Measurements from ENCODE around the gene NPHP4. TPM values are rescaled to one million over a fixed set of nuclear protein-coding genes. Genes with fewer than 3 reads are reported as not detected.

The NPHP4 gene
- total and polyA plus RNA-seq, 2 donors (not counting 3 experiments of a cell fraction or from before 2014, with no cell fraction given) = 4.4 to 11.7 TPM

GRCh38 chr1:5983361-5984103 is 8.7 kb downstream of the NPHP4 start:
- FAIRE-seq = no peak

More at GRCh38 chr1:5983361-5984103, 8.7 kb downstream of the NPHP4 start:
- no peak overlapping the region for H3K9ac ChIP-seq (replicated peaks; ENCODE audit: extremely low read depth, insufficient read depth, low read length)
- H3K4me3 ChIP-seq (replicated peaks in 1 of 3; ENCODE audit: insufficient read depth in 1 of 3, low read depth in 1 of 3, low read length in 3 of 3) = no peak overlapping the region
- H4K20me1 ChIP-seq (replicated peaks; ENCODE audit: control insufficient read depth, extremely low read depth, insufficient read depth, low read length) = no peaks in the 10 kb centered on the region
- no TSS peak for BruUV-seq (replicated peaks)
- no peak overlapping the region for H3K27ac ChIP-seq (ENCODE audit: insufficient read depth, low read depth, low read length)
- intact Hi-C loops (cut with micrococcal nuclease) = no loop called here
- ChIA-PET POLR2A (no interaction called here), CTCF (no interaction called here)
- dilution Hi-C loops (cut with MboI; ENCODE audit: extremely low pct_ligation_motif_present, low sequenced_read_pairs) = no loop called here
- no peaks in the 10 kb centered on the region for H3K9me1 ChIP-seq (replicated peaks; ENCODE audit: control insufficient read depth, extremely low read depth, insufficient read depth, low read length)
- H3K27me3 ChIP-seq (ENCODE audit: control insufficient read depth in 2 of 2, insufficient read depth in 2 of 2, low read length in 2 of 2) = no peaks in the 10 kb centered on the region
- H3K36me3 ChIP-seq (ENCODE audit: control insufficient read depth in 2 of 2, extremely low read depth in 1 of 2, insufficient read depth in 2 of 2, low read length in 2 of 2) = no peaks in the 10 kb centered on the region
- no peak for TF ChIP-seq POLR2A (IDR thresholded peaks at IDR 0.05; ENCODE audit: low read depth, low read length)
- TF ChIP-seq GATA2 (IDR thresholded peaks at IDR 0.05; ENCODE audit: insufficient read depth, insufficient read length, low read depth, low read length) = no peak
- no peak for TF ChIP-seq MAX (IDR thresholded peaks at IDR 0.05; ENCODE audit: insufficient read depth, insufficient read length)
- TF ChIP-seq POLR2AphosphoS5 (IDR thresholded peaks at IDR 0.05; ENCODE audit: insufficient read depth, low read depth, low read length) = no peak
- TF ChIP-seq MYC (IDR thresholded peaks at IDR 0.05; ENCODE audit: low read depth, low read length) = no peak
- TF ChIP-seq FOS (IDR thresholded peaks at IDR 0.05; ENCODE audit: borderline replicate concordance, insufficient read depth, low read length) = no peak
- TF ChIP-seq CTCF (IDR thresholded peaks at IDR 0.05; ENCODE audit: extremely low read depth in 1 of 2, insufficient read depth in 1 of 2, low read depth in 1 of 2, low read length in 2 of 2) = no peak
- no peak for TF ChIP-seq JUN (IDR thresholded peaks at IDR 0.05; ENCODE audit: borderline replicate concordance, insufficient read depth, insufficient read length, low read depth)
- TF ChIP-seq EZH2 (IDR thresholded peaks at IDR 0.05; ENCODE audit: borderline replicate concordance, low read depth, low read length, severe bottlenecking) = no peak
- no peak overlapping the region for H3K4me2 ChIP-seq (ENCODE audit: insufficient read depth, low read length)
- H2AFZ ChIP-seq (ENCODE audit: low read depth, low read length) = no peak overlapping the region
- H3K9me3 ChIP-seq (replicated peaks; ENCODE audit: control insufficient read depth, insufficient read depth, low read length) = no peaks in the 10 kb centered on the region
- no peaks in the 10 kb centered on the region for H3K4me1 ChIP-seq (ENCODE audit: control insufficient read depth, extremely low read depth, insufficient read depth, low read length)
- no peak for DNase-seq (ENCODE audit: low read depth, low spot score)
- H3K79me2 ChIP-seq (ENCODE audit: control insufficient read depth, insufficient read depth, low read length) = no peaks in the 10 kb centered on the region

All from endothelial cell of umbilical vein (primary cell).